HG03521 (cell line): ENCODE measurements around the gene FLG.
"Not testable (repeated sequence)": the region's sequence is repeated elsewhere in the genome, so short reads cannot be mapped to it uniquely, and the experiment has no call there.

ENCODE experiments used
- ATAC-seq: cut with Tn5 transposase; IDR thresholded peaks from one replicate; pipeline ENCODE4 v1.9.1; 2021; ENCODE audit warnings: mild to moderate bottlenecking, moderate library complexity; ENCODE audit not compliant: unreplicated experiment

FLG gene

DNA sequence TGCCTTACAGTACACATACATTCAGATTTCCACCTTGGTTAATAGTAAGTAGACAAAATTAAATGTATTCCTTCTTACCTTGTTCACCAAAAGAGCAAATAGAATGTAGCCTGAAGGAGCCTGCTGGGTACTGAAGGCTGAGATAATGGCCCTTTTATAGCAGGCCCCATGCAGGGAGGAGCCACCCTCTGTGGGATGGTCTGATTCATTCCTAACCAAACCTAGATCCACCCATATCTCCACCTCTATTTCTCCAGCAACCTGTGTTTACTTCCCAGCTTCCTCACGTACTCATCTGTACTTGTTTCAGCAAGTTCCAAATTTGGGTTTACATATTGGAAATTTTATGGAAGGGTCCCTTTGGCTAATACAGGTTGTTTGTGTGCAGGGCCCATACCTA lies at the start of gene FLG:
Gene FLG (minus strand): TSS at position 129 of the 400 bp plus-strand sequence. CDS start 9,783 bp downstream, outside the sequence.
- no peak for ATAC-seq

DNA sequence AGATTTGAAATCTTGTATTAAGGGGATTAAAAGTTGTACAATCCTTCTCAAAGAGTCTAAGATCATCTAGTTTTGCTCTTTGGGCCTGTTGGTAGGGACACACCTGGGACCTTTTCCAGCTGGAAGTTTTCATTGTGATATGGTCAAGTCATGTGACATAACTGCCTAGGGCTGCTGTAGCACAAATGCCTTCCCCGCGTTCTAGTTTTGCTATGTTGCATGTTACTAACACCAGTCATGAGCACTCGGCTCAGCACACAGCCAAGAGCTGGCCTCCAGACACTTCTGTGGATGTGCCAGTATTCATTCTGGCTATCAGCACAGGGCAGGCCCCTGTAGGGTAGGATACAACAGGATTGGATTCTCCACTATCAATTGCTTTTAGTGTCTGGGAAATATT lies 49.4 kb upstream of the FLG start:
- ATAC-seq: no peak

DNA sequence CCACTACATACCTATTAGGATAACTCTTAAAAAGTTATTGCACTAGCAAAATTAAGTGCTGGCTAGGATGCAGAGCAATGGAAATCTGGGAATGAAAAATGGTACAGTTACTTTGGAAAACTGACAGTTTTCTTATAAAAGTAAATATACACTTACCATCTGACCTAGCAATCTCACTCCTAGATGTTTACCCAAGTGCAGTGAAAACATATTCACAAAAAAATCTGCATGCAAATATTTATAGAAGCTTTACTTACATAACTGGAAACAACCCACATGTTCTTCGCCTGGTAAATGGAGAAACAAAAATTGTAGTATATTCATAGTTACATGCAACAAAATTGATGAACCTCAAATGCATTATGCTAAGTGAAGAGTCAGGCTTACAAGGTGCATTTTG lies 47.6 kb upstream of the FLG start:
- ATAC-seq: no peak

DNA sequence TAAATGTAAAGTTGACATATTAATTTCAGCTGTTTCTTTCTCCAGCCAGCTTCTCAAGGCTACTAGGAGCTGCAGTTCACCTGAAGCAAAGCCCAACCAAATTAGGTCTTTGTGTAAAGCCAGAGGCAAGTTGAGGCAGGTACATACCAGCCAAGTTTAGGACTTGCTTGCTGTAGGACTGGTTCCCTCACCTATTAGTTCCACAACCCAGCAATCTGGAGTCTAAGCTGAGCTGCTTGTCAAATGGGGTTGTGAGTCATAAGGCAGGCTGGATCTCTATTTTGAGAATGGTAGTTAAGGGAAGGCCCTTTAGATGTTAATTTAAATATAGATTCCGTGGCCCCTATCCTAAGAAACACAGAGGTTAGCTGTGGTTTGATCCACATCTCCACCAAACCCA lies 42.4 kb upstream of the FLG start:
- no peak for ATAC-seq

DNA sequence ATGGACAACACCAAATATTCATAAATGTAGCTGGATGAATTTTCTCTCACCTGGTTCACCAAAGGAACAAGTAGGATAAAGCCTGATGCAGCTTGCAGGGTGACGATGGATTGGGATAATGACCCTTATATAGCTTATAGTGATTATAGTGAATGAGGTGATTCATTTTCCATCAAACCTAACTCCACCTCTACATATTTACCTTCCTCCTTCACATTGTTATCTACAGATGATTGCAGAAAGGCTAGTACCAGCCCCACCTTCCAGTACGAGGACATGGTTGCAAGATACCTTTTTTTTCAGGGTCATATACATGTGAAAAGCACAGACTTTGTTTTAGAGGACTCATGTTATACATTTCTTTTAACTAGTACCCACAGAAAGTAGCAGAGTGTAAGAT lies 34.9 kb upstream of the FLG start, which contains the start of gene FLG2:
Gene FLG2 (minus strand): TSS at position 101 of the 400 bp plus-strand sequence. CDS start 1,122 bp downstream, outside the sequence.
- no peak for ATAC-seq

DNA sequence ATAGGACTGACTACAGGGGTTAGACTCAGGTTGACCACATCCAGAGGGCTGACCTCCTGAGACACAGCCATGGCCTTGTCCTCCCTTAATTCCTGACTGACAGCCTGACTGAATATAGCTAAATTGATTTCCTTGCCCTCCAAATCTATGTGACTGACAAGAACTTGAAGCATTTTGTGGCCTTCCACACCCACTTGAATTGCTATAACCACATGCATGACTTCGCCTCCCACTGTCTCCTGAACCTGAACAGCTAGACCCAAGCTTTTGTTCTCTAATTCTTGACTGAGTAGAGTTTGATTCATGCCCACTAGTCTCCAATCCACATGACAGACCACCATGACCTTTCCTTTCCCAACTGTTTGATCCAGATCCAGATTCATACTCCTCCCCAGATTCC lies 31.7 kb upstream of the FLG start:
- no peak for ATAC-seq

DNA sequence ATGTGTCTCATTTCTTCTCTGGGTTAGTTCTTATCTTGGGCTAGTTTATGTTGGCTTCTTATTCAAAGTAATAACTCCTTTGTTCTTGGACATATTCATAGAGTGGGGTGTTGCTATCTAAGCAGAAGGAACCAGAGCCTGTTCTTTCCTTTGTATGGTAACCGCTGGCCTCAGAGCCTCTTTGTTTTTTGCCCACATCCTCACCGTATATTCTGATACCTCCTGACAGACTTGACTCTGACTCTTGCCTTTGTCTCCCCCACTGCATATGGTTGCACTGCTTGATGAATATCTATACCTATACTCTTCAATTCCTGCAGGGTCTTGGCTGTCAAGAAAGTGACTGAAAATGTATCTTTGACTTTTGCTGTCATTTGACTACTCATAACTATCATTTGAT lies 24.6 kb upstream of the FLG start:
- no peak for ATAC-seq

DNA sequence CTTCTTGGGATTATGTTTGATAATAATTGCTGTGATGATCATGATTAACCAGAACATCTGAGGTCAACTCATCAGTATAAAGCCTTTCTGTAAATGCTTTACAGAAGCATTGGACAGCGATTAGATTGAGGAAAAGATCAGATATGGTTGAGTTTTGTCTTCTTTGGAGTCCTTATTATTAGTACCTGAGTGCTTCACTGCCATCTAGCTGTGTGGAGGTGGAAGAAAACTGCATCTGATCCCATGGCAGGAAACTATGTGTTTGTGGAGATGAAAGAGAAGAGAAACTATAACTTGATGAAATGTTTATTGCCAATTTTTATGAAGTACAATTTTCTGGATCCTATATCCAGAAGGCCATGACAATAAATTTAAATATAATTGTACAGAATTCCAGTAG lies 23.4 kb upstream of the FLG start:
- no peak for ATAC-seq

DNA sequence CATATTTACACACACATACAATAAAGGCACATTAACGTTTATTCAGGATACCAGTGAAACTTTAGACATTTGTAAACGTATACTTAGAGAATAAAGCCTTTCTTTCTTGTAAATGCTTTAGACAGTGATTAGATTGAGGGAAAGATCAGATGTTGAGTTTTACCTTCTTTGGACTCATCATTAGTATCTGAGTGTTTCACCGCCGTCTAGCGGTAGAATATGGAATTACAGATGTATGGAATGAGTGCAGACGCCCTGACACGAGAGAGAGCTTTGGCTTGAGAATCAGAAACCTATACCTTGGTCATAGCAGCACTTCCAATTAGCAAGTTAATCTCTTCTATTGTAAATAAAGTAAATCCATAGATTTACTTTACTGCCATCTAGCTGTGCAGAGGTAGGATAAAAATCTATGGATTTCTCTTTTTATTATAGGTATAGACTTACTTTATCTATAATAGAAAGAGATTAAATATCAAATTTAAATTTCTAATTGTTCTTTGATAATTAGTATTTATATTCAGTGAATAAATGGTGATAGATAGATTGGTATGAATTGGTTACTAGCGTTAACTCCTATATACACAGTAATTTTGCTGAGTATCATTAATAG lies 22.2 kb upstream of the FLG start:
- no peak for ATAC-seq

DNA sequence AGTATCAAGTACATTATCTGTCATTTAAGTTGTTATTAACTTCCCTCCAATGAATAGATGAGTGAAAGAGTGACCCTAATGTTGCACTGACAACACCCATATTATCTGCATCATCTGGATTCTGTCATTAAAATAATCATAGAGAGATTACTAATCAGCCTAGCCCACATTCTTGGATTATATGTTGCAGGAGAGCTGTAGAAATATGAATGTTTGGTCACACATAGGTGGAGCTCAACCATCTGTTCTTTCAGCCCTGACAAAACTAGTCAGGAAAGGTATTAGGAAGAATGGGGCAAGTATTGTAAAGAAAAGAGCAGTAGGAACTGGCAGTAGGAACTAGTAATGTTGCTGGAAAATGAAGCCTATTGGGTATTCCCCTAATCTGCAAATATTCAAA lies 19.4 kb upstream of the FLG start:
- ATAC-seq: no peak

DNA sequence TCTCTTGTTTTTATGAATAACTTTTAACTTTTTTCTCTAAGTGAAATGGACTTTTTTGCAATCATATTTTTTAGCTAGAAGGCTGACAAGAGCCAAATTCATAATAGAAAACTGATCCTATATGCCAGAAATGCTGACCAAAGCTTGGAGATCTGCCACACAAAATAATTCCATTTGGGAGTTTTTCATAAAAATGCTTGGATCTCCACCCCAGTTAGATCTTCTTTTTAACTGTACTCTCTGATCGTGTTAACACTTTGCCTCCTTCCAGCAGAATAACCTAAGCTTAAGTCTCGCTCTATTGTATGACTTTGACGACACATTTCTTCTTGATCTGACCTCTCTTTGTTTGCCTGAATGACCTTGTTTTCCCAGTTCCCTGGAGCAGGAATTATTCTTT lies 18.0 kb upstream of the FLG start:
- no peak for ATAC-seq

DNA sequence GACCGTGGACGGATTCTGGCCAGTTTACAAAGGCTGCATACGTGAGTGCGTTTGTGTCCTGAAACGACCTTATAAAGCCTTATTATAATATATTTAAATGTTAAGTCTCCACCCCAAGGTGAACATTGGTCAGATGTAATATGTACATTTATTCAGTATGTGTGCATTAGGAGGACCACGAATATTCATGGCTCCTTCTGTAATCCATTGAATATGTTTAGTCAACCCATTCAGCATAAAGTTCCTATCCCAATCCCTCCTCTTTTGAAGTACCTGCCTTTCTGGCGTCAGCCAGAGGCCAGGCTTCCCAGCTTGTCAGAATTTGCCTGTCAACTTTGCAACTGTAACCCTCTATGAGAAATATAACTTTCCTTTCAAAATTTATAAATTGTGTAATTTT lies 10.4 kb upstream of the FLG start:
- ATAC-seq: no peak

DNA sequence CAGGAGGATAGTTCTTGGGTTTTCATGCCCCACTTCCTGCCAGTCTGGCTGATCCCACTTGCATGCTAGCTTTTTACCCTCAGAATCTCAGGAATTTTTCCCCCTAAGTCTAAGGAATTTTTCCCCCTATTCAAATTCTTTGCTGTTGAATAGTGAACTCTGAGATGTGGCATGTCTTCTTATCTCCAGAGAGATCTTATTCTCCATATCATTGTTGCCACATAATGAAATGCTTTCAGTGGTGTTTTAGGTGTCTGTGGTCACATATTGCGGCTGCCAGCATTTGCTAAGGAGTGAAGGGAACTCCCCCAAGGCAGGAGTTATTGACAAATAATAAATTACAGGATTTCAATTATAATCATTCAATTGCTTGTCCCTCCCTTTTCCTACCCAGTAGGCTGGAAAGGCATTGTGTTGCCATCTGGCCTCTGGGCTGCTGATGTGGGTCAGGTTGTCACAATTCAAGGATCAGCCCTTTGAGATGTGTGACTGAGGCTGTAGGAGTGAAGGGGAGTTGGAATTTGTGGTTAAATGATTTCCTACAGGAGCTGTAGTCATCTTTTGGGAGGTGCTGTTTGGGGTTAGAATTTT lies 3.9 kb upstream of the FLG start:
- no peak for ATAC-seq

DNA sequence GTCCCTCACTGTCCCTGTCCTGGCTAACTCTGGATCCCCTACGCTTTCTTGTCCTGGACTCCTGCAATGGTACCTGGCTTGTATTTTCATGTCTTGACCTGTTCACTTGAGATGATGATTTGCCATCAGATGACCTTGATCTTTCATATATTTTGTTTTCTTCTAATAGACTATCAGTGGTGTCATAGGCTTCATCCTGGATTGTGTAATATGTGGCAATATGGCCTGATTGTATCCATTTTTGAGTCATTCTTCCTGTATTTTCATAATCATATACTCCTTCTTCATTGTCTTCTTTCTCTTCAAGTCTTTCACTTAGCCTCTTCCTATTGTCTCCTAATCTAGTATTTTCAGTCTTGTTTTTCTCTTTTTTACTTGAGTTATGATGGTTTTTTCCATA lies 11.1 kb downstream of the FLG start:
- no peak for ATAC-seq

DNA sequence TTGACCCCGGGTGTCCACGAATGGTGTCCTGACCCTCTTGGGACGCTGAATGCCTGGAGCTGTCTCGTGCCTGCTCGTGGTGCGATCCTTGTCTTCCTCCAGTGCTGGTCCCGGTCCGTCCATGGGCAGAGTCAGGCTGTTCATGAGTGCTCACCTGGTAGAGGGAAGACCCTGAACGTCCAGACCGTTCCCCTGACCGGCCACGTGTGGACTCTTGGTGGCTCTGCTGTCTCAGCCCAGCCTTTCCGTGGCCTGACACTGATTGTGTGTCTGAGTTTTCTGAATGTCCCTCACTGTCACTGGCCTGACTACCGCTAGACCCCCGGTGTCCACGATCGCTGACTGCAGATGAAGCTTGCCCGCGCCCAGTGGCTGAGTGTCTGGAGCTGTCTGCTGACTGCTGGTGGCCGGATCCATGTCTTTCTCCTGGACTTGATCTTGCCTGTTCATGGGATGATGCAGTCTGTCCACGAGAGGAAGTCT lies 11.7 kb downstream of the FLG start:
- ATAC-seq: no peak

DNA sequence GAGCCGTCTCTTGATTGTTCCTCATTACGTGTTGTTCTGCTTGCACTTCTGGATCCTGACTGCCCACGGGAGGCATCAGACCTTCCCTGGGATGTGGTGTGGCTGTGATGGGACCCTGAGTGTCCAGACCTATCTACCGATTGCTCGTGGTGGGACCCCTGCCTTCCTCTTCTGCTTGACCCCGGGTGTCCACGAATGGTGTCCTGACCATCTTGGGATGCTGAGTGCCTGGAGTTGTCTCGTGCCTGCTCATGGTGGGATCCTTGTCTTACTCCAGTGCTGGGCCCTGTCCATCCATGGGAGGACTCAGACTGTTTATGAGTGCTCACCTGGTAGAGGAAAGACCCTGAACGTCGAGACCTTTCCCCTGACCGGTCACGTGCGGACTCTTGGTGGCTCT lies 12.9 kb downstream of the FLG start:
- not testable (repeated sequence) for ATAC-seq

DNA sequence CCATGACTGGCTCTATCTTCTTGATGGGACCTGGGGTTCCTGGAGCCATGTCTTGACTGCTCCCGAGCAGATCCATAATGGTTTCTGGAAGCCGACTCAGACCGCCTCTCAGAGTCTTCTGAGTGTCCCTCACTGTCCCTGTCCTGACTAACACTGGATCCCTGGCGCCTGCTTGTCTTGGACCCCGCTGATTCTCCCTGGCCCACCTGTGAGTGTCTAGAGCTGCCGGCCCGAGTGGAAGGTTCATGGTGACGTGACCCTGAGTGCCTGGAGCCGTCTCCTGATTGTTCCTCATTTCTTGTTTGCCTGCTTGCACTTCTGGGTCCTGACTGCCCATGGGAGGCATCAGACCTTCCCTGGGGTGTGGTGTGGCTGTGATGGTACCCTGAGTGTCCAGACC lies 15.1 kb downstream of the FLG start:
- no peak for ATAC-seq

DNA sequence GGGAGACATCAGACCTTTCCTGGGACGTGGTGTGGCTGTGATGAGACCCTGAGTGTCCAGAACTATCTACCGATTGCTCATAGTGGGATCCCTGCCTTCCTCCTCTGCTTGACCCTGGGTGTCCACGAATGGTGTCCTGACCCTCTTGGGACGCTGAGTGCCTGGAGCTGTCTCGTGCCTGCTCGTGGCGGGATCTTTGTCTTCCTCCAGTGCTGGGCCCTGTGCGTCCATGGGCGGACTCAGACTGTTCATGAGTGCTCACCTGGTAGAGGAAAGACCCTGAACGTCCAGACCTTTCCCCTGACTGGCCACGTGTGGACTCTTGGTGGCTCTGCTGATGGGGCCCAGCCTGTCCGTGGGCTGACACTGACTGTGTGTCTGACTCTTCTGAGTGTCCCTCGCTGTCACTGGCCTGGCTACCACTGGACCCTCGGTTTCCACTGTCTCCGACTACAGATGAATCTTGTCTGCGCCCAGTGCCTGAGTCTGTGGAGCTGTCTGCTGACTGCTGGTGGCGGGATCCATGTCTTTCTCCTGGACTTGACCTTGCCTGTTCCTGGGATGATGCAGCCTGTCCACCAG lies 15.6 kb downstream of the FLG start:
- not testable (repeated sequence) for ATAC-seq

DNA sequence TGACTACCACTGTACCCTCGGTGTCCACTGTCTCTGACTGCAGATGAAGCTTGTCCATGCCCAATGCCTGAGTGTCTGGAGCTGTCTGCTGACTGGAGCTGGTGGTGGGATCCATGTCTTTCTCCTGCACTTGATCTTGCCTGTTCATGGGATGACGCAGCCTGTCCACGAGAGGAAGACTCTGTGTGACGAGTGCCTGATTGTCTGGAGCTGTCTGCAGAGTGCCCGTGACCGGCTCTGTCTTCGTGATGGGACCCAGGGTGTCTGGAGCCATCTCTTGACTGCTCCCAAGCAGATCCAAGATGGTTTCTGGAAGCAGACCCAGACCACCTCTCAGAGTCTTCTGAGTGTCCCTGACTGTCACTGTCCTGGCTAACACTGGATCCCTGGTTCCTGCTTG lies 16.3 kb downstream of the FLG start:
- ATAC-seq: not testable (repeated sequence)

DNA sequence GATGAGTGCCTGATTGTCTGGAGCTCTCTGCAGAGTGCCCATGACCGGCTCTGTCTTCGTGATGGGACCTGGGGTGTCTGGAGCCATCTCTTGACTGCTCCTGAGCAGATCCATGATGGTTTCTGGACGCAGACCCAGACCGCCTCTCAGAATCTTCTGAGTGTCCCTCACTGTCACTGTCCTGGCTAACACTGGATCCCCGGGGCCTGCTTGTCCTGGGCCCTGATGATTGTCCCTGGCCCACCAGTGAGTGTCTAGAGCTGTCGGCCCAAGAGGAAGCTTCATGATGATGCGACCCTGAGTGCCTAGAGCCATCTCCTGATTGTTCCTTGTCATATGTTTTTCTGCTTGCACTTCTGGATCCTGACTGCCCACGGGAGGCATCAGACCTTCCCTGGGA lies 17.1 kb downstream of the FLG start:
- ATAC-seq: not testable (repeated sequence)

DNA sequence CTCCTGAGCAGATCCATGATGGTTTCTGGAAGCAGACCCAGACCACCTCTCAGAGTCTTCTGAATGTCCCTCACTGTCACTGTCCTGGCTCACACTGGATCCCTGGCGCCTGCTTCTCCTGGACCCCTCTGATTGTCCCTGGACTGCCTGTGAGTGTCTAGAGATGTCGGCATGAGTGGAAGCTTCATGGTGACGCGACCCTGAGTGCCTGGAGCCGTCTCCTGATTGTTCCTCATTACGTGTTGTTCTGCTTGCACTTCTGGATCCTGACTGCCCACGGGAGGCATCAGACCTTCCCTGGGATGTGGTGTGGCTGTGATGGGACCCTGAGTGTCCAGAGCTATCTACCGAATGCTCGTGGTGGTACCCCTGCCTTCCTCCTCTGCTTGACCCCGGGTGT lies 18.9 kb downstream of the FLG start:
- ATAC-seq: not testable (repeated sequence)

DNA sequence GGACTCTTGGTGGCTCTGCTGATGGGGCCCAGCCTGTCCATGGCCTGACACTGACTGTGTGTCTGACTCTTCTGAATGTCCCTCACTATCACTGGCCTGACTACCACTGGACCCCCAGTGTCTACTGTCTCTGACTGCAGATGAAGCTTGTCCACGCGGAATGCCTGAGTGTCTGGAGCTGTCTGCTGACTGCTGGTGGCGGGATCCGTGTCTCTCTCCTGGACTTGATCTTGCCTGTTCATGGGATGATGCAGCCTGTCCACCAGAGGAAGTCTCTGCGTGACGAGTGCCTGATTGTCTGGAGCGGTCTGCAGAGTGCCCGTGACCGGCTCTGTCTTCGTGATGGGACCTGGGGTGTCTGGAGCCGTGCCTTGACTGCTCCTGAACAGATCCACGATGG lies 20.3 kb downstream of the FLG start:
- not testable (repeated sequence) for ATAC-seq
